ENCODE measurements around the gene PRKCZ. TPM values are rescaled to one million over a fixed set of nuclear protein-coding genes. Genes with fewer than 3 reads are reported as not detected.

PRKCZ gene
- polyA plus RNA-seq, 1 of the 3 experiments (the other 2 are of a cell fraction), result 24.2 TPM

DNA sequence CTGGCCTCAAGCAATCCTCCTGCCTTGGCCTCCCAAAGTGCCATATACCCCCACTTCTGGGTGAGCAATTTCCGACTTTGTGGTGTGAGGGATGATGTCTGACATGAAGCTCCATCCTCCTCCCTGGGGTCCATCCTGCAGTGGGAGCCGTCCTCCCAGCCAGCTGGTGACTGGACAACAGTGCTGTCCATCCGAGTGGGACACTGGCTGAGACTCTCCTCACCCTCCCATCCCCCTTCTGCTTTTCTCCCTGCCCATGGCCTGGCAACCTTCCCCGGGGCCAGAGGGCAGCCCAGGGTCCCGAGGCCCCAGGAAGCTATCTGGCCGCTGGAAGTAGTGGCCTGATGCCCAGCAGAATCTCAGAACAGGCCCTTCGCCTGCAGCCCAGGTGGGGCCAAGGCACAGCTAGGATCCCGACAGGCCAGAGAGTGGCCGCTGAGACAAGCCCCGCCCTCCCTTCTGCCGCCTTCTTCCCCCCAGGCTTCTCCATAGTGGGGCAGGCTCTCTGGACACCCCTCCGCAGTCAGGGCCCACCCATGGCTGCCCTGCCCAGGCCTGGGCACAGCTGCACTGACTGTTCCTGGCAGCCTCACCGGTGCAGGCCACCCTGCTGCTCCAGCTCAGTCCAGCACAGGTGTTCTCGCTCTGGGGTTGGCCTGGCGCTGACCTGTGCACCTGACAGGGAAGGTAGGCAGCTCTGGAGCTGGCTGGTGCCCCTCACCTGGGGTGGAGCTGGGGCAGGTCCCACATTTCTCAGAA lies 152.8 kb downstream of the PRKCZ start:
- no peaks in the 10 kb centered on the region for H3K9me3 ChIP-seq
- POLR2A ChIA-PET, result no interaction called here
- H3K27ac ChIP-seq (ENCODE audit: low read depth in 2 of 2, low read length in 1 of 2), result no peak overlapping the region; a peak in 1 of 4 replicates
- no peak for DNase-seq
- H3K27me3 ChIP-seq (ENCODE audit: insufficient read depth), result no peaks in the 10 kb centered on the region
- H3K9me2 ChIP-seq, result no peaks in the 10 kb centered on the region
- no peak for TF ChIP-seq RFX5 (IDR thresholded peaks at IDR 0.05; ENCODE audit: low read length)
- no peak for TF ChIP-seq JUND (IDR thresholded peaks at IDR 0.05)
- no peak for TF ChIP-seq FOSL2 (IDR thresholded peaks at IDR 0.05; ENCODE audit: borderline replicate concordance, low read depth)
- TF ChIP-seq EZH2phosphoT487 (IDR thresholded peaks at IDR 0.05; ENCODE audit: borderline replicate concordance, low read depth), result no peak
- TF ChIP-seq, protein P1, sequence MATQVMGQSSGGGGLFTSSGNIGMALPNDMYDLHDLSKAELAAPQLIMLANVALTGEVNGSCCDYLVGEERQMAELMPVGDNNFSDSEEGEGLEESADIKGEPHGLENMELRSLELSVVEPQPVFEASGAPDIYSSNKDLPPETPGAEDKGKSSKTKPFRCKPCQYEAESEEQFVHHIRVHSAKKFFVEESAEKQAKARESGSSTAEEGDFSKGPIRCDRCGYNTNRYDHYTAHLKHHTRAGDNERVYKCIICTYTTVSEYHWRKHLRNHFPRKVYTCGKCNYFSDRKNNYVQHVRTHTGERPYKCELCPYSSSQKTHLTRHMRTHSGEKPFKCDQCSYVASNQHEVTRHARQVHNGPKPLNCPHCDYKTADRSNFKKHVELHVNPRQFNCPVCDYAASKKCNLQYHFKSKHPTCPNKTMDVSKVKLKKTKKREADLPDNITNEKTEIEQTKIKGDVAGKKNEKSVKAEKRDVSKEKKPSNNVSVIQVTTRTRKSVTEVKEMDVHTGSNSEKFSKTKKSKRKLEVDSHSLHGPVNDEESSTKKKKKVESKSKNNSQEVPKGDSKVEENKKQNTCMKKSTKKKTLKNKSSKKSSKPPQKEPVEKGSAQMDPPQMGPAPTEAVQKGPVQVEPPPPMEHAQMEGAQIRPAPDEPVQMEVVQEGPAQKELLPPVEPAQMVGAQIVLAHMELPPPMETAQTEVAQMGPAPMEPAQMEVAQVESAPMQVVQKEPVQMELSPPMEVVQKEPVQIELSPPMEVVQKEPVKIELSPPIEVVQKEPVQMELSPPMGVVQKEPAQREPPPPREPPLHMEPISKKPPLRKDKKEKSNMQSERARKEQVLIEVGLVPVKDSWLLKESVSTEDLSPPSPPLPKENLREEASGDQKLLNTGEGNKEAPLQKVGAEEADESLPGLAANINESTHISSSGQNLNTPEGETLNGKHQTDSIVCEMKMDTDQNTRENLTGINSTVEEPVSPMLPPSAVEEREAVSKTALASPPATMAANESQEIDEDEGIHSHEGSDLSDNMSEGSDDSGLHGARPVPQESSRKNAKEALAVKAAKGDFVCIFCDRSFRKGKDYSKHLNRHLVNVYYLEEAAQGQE (IDR thresholded peaks at IDR 0.05; ENCODE audit: low read depth, low read length), result no peak
- TF ChIP-seq FOXM1 (IDR thresholded peaks at IDR 0.05; ENCODE audit: low read depth), result no peak
- TF ChIP-seq MEF2A (IDR thresholded peaks at IDR 0.05; ENCODE audit: borderline replicate concordance, low read depth), result no peak
- H3K79me2 ChIP-seq (ENCODE audit: insufficient read depth), result no peaks in the 10 kb centered on the region
- H4K20me1 ChIP-seq (ENCODE audit: insufficient read depth), result no peaks in the 10 kb centered on the region
- H3K4me3 ChIP-seq (ENCODE audit: low read depth in 2 of 2, low read length in 1 of 2), result no peak overlapping the region
- H3K4me2 ChIP-seq, result no peak overlapping the region
- peaks cover 5 to 28% of the 10 kb centered on the region in 2 experiments; a peak in 1 of 4 replicates for H3K4me1 ChIP-seq (ENCODE audit: control insufficient read depth in 1 of 2, insufficient read depth in 2 of 2, low read depth in 1 of 2, low read length in 1 of 2)
- H3K36me3 ChIP-seq (replicated peaks in 1 of 2; ENCODE audit: control insufficient read depth in 1 of 2, insufficient read depth in 2 of 2, low read length in 1 of 2), result no peaks in the 10 kb centered on the region
- no peaks in the 10 kb centered on the region for H3F3A ChIP-seq (replicated peaks; ENCODE audit: insufficient read depth)
- H3K9ac ChIP-seq, result no peak overlapping the region
- CTCF ChIA-PET, result interaction anchor here (0.9 to 11.4 kb wide), 6 partner anchors 8 to 189 kb away, joined by 3 to 292 read pairs (median 6); partner anchors contain the start of genes FAAP20, MORN1 and RER1
- 100% methylated on average over 3 of the region's 15 CpGs for WGBS (ENCODE audit: low lambda C conversion rate)
- H2AFZ ChIP-seq (ENCODE audit: low read depth), result no peak overlapping the region

DNA sequence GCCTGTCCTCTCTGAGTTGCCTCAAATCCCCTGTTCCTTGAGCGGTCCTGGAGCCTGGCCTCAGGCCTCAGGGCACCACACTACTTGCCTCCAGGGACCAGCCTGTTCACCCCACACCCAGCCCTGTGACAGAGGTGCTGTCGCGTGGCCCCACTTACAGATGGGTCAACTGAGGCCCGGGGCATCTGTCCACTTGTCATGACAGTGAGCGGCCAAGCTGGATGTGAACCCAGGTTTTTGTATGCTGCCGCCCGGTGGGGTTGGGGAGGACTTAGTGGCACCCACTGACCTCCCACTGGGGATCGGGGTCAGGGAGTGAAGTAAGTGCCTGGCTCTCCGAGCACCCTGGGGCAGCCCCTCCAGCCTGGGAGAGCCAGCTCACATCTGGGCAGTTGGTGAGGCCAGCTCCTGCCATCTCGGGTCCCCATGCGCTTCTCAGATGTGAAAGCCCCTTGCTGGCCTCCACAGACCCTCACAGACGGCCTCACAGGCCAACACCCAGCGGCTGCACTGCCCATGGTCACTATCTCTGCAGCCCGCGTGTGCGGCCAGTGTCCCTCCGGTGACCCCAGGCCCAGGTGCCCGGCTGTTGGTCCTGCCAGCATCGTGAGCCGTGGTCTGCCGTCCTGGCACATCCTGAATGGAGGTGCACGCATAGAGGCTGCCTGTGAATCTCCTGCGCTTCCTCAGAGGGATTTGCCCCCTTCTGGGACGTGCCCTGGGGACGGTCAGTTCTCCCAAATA lies 153.6 kb downstream of the PRKCZ start:
- no peak overlapping the region; the same call in 1 of the 2 replicates for H3K9ac ChIP-seq
- no peak for DNase-seq
- no peak overlapping the region; the same call in 1 of the 2 replicates for H2AFZ ChIP-seq (ENCODE audit: low read depth)
- H4K20me1 ChIP-seq (ENCODE audit: insufficient read depth), result no peaks in the 10 kb centered on the region
- H3K79me2 ChIP-seq (ENCODE audit: insufficient read depth), result no peaks in the 10 kb centered on the region
- no peak for TF ChIP-seq FOSL2 (IDR thresholded peaks at IDR 0.05; ENCODE audit: borderline replicate concordance, low read depth)
- TF ChIP-seq RXRA (IDR thresholded peaks at IDR 0.05; ENCODE audit: borderline replicate concordance, low read depth), result no peak
- TF ChIP-seq, protein P2, sequence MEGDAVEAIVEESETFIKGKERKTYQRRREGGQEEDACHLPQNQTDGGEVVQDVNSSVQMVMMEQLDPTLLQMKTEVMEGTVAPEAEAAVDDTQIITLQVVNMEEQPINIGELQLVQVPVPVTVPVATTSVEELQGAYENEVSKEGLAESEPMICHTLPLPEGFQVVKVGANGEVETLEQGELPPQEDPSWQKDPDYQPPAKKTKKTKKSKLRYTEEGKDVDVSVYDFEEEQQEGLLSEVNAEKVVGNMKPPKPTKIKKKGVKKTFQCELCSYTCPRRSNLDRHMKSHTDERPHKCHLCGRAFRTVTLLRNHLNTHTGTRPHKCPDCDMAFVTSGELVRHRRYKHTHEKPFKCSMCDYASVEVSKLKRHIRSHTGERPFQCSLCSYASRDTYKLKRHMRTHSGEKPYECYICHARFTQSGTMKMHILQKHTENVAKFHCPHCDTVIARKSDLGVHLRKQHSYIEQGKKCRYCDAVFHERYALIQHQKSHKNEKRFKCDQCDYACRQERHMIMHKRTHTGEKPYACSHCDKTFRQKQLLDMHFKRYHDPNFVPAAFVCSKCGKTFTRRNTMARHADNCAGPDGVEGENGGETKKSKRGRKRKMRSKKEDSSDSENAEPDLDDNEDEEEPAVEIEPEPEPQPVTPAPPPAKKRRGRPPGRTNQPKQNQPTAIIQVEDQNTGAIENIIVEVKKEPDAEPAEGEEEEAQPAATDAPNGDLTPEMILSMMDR (IDR thresholded peaks at IDR 0.05), result no peak
- TF ChIP-seq ELF1 (IDR thresholded peaks at IDR 0.05), result no peak
- no peak for TF ChIP-seq RFX5 (IDR thresholded peaks at IDR 0.05; ENCODE audit: low read length)
- TF ChIP-seq RCOR1 (IDR thresholded peaks at IDR 0.05; ENCODE audit: low read length), result no peak
- TF ChIP-seq, protein P3, sequence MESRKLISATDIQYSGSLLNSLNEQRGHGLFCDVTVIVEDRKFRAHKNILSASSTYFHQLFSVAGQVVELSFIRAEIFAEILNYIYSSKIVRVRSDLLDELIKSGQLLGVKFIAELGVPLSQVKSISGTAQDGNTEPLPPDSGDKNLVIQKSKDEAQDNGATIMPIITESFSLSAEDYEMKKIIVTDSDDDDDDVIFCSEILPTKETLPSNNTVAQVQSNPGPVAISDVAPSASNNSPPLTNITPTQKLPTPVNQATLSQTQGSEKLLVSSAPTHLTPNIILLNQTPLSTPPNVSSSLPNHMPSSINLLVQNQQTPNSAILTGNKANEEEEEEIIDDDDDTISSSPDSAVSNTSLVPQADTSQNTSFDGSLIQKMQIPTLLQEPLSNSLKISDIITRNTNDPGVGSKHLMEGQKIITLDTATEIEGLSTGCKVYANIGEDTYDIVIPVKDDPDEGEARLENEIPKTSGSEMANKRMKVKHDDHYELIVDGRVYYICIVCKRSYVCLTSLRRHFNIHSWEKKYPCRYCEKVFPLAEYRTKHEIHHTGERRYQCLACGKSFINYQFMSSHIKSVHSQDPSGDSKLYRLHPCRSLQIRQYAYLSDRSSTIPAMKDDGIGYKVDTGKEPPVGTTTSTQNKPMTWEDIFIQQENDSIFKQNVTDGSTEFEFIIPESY (IDR thresholded peaks at IDR 0.05; ENCODE audit: borderline replicate concordance, low read depth), result no peak
- 94% methylated on average over 3 of the region's 25 CpGs for WGBS (ENCODE audit: low lambda C conversion rate)
- H3F3A ChIP-seq (replicated peaks; ENCODE audit: insufficient read depth), result no peaks in the 10 kb centered on the region
- no peaks in the 10 kb centered on the region for H3K36me3 ChIP-seq (replicated peaks in 1 of 2; ENCODE audit: control insufficient read depth in 1 of 2, insufficient read depth in 2 of 2, low read length in 1 of 2)
- H3K4me1 ChIP-seq (ENCODE audit: control insufficient read depth in 1 of 2, insufficient read depth in 2 of 2, low read depth in 1 of 2, low read length in 1 of 2), result peaks cover 9 to 25% of the 10 kb centered on the region in 2 experiments; a peak in 2 of 4 replicates
- POLR2A ChIA-PET, result interaction anchor here (0.9 kb wide), 1 partner anchor 24 kb away, joined by 4 read pairs; no protein-coding TSS in a partner anchor
- CTCF ChIA-PET, result interaction anchor here (0.9 to 11.4 kb wide), 4 partner anchors 8 to 184 kb away, joined by 3 to 292 read pairs (median 26); partner anchors contain the start of gene FAAP20
- H3K4me2 ChIP-seq, result peak overlapping the region; percentile 85; the same call in 1 of the 2 replicates
- H3K4me3 ChIP-seq (ENCODE audit: low read depth in 2 of 2, low read length in 1 of 2), result no peak overlapping the region; a peak in 1 of 4 replicates
- H3K9me2 ChIP-seq, result no peaks in the 10 kb centered on the region
- H3K9me3 ChIP-seq, result no peaks in the 10 kb centered on the region
- H3K27me3 ChIP-seq (ENCODE audit: insufficient read depth), result no peaks in the 10 kb centered on the region
- peak overlapping the region in 1 of 2 experiments; percentile 72; a peak in 1 of 4 replicates for H3K27ac ChIP-seq (ENCODE audit: low read depth in 2 of 2, low read length in 1 of 2)

Data from SK-N-SH (cell line).